Trophoblast cell (in vitro differentiated cells and primary cell): ENCODE data around the gene PRTFDC1.
A peak's percentile ranks its signal among the peaks of the same experiment; 100 is the strongest.

Experiments
- DNase-seq, 2 donors: peaks; one replicate each; pipeline ENCODE4 v3.0.0-alpha.2; 2016
- H2AFZ ChIP-seq: 2 replicates; pipeline ENCODE4 v1.6.1; 2013; ENCODE audit warnings: low read length, moderate library complexity, mild to moderate bottlenecking; ENCODE audit not compliant: insufficient read depth, poor library complexity
- H2AK5ac ChIP-seq: 2 replicates; pipeline ENCODE4 v1.6.1; 2013; ENCODE audit warnings: mild to moderate bottlenecking, low read length
- H2BK120ac ChIP-seq: 2 replicates; pipeline ENCODE4 v1.6.1; 2013; ENCODE audit warnings: low read length, mild to moderate bottlenecking, moderate library complexity; ENCODE audit not compliant: insufficient read depth, poor library complexity
- H2BK12ac ChIP-seq: 2 replicates; pipeline ENCODE4 v1.6.1; 2013; ENCODE audit warnings: mild to moderate bottlenecking, low read length, moderate library complexity
- H2BK5ac ChIP-seq: 2 replicates; pipeline ENCODE4 v1.6.1; 2013; ENCODE audit warnings: low read length, low read depth, moderate library complexity, mild to moderate bottlenecking; ENCODE audit not compliant: poor library complexity
- H3K14ac ChIP-seq: 2 replicates; pipeline ENCODE4 v1.6.1; 2013; ENCODE audit warnings: mild to moderate bottlenecking, low read length
- H3K18ac ChIP-seq: 2 replicates; pipeline ENCODE4 v1.6.1; 2013; ENCODE audit warnings: mild to moderate bottlenecking, low read length
- H3K23ac ChIP-seq: 2 replicates; pipeline ENCODE4 v1.6.1; 2013; ENCODE audit warnings: low read length
- H3K27ac ChIP-seq: 2 replicates; pipeline ENCODE4 v1.5.1; 2013; ENCODE audit warnings: low read depth, mild to moderate bottlenecking, inconsistent platforms, low read length, moderate library complexity
- H3K27me3 ChIP-seq: 2 replicates; pipeline ENCODE4 v1.6.1; 2013; ENCODE audit warnings: inconsistent platforms, mild to moderate bottlenecking, low read length, moderate library complexity; ENCODE audit not compliant: insufficient read depth
- H3K36me3 ChIP-seq, 2 experiments: 1 replicate in 1 of 2; 2 replicates in 1 of 2; pipeline ENCODE4 v1.6.1; 2013; ENCODE audit warnings: low read length in 2 of 2, mild to moderate bottlenecking in 2 of 2, moderate library complexity in 1 of 2; ENCODE audit not compliant: insufficient read depth in 2 of 2, control insufficient read depth in 1 of 2
- H3K4ac ChIP-seq: 2 replicates; pipeline ENCODE4 v1.6.1; 2013; ENCODE audit warnings: low read depth, mild to moderate bottlenecking, low read length, moderate library complexity
- H3K4me1 ChIP-seq, 2 experiments: 1 replicate in 1 of 2; 2 replicates in 1 of 2; pipeline ENCODE4 v1.6.1; 2013; ENCODE audit warnings: low read length in 2 of 2, mild to moderate bottlenecking in 2 of 2, moderate library complexity in 1 of 2; ENCODE audit not compliant: insufficient read depth in 2 of 2, control insufficient read depth in 1 of 2
- H3K4me2 ChIP-seq: 2 replicates; pipeline ENCODE4 v1.6.1; 2013; ENCODE audit warnings: inconsistent platforms, mild to moderate bottlenecking, low read length, moderate library complexity
- H3K4me3 ChIP-seq: 2 replicates; pipeline ENCODE4 v1.5.1; 2013; ENCODE audit warnings: mild to moderate bottlenecking, low read depth, low read length, inconsistent platforms
- H3K79me1 ChIP-seq: one replicate; pipeline ENCODE4 v1.6.1; 2013; ENCODE audit warnings: low read length
- H3K79me2 ChIP-seq: 2 replicates; pipeline ENCODE4 v1.6.1; 2013; ENCODE audit warnings: low read length, mild to moderate bottlenecking; ENCODE audit not compliant: control insufficient read depth, insufficient read depth, poor library complexity
- H3K9ac ChIP-seq: 2 replicates; pipeline ENCODE4 v1.6.1; 2013; ENCODE audit warnings: mild to moderate bottlenecking, low read length
- H3K9me3 ChIP-seq: 2 replicates; pipeline ENCODE4 v1.6.1; 2013; ENCODE audit warnings: low read depth, mild to moderate bottlenecking, control low read depth, inconsistent platforms, low read length; ENCODE audit not compliant: insufficient read depth
- H4K12ac ChIP-seq: 2 replicates; pipeline ENCODE4 v1.6.1; 2013; ENCODE audit warnings: low read depth, mild to moderate bottlenecking, low read length, moderate library complexity
- H4K8ac ChIP-seq: 2 replicates; pipeline ENCODE4 v1.6.1; 2013; ENCODE audit warnings: low read depth, mild to moderate bottlenecking, low read length, moderate library complexity
- H4K91ac ChIP-seq: one replicate; pipeline ENCODE4 v1.6.1; 2013; ENCODE audit warnings: low read depth, mild to moderate bottlenecking, low read length, moderate library complexity
- WGBS: extraction: QIAGEN DNeasy Blood & Tissue Kit; methylation state at CpG from one replicate; pipeline ENCODE4 v1.1.7; 2013; ENCODE audit warnings: missing lambda C conversion rate; ENCODE audit not compliant: insufficient read length, insufficient coverage; ENCODE audit errors: extremely low coverage; 5-methylcytosine and 5-hydroxymethylcytosine counted together

Gene PRTFDC1

GRCh38 chr10:24981161-24981710 lies 28.8 kb upstream of the PRTFDC1 start:
- Histone ChIP-seq H3K4me2 (no peak overlapping the region), H3K79me2 (no peaks in the 10 kb centered on the region), H3K79me1 (no peaks in the 10 kb centered on the region), H2BK5ac (no peak overlapping the region), H3K27ac (no peak overlapping the region), H3K4me1 (no peaks in the 10 kb centered on the region), H3K9me3 (no peaks in the 10 kb centered on the region), H3K14ac (no peak overlapping the region), H4K8ac (no peak overlapping the region), H2AK5ac (no peak overlapping the region), H3K4ac (no peak overlapping the region), H3K23ac (no peak overlapping the region), H2BK12ac (no peak overlapping the region), H4K91ac (no peak overlapping the region), H3K18ac (no peak overlapping the region), H2AFZ (no peak overlapping the region), H3K9ac (no peak overlapping the region), H2BK120ac (no peak overlapping the region), H3K36me3 (no peaks in the 10 kb centered on the region), H3K4me3 (no peak overlapping the region), H3K27me3 (no peaks in the 10 kb centered on the region), H4K12ac (no peak overlapping the region)
- peak; percentile 4 to 48 for DNase-seq
- WGBS = no CpG with 5 or more reads among the region's 5 CpGs

DNA sequence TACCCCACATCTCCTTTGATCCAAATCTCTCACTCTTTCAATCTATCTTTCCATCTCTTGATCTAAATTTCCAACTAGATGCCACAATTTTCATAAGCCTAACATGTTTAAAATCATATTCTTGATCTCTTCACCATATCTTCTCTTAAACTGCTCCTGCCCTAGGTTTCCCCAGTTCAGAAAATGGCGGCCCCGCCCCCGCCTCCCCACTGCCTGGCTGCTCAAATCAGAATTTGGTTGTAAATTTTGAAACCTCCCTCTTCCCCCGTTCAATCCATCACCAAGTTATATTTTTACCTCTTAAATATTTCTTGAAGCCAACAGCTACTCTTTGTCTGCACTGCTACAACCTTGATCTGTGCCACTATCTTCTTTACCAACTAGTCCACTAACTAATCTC lies 27.3 kb upstream of the PRTFDC1 start:
- Histone ChIP-seq H3K18ac (no peak overlapping the region), H3K27me3 (no peaks in the 10 kb centered on the region), H4K8ac (no peak overlapping the region), H2BK120ac (no peak overlapping the region), H3K4me3 (no peak overlapping the region), H3K4me2 (no peak overlapping the region), H3K4me1 (no peaks in the 10 kb centered on the region), H3K79me2 (no peaks in the 10 kb centered on the region), H3K36me3 (no peaks in the 10 kb centered on the region), H2BK5ac (no peak overlapping the region), H2BK12ac (no peak overlapping the region), H4K12ac (no peak overlapping the region), H2AFZ (no peak overlapping the region), H2AK5ac (no peak overlapping the region), H3K4ac (no peak overlapping the region), H4K91ac (no peak overlapping the region), H3K79me1 (no peaks in the 10 kb centered on the region), H3K9me3 (no peaks in the 10 kb centered on the region), H3K9ac (no peak overlapping the region), H3K14ac (no peak overlapping the region), H3K23ac (no peak overlapping the region), H3K27ac (no peak overlapping the region)
- DNase-seq = no peak
- no CpG with 5 or more reads among the region's 4 CpGs for WGBS

DNA sequence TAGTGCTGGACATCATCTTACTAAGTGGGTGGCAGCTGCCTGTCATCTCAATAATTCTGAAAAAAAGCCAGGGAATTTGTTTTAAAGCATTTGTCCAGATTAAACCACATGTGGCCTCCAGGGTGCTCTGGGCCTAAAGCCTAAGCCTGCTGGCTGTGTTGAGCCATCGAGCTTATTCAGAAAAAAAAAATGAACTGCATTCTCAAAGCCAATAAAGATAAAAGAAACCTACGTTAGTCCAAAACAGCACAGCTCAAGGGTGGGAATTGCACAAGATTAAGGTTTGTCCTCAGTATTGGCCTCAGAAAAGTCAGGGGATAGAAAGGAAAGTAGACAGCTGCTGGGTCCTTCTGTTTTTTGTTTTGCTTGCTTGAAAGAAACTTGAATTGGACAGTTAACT lies 22.6 kb upstream of the PRTFDC1 start:
- H3K4me3 ChIP-seq = no peak overlapping the region
- peak; percentile 85 to 93 for DNase-seq
- no peak overlapping the region for H3K14ac ChIP-seq
- no peaks in the 10 kb centered on the region for H3K4me1 ChIP-seq
- H2BK120ac ChIP-seq = no peak overlapping the region
- H3K18ac ChIP-seq = no peak overlapping the region
- no peaks in the 10 kb centered on the region for H3K9me3 ChIP-seq
- no CpG with 5 or more reads among the region's 2 CpGs for WGBS
- H3K79me1 ChIP-seq = no peaks in the 10 kb centered on the region
- no peak overlapping the region for H4K12ac ChIP-seq
- H3K4me2 ChIP-seq = no peak overlapping the region
- H4K8ac ChIP-seq = no peak overlapping the region
- H3K23ac ChIP-seq = no peak overlapping the region
- no peak overlapping the region for H2BK12ac ChIP-seq
- H3K79me2 ChIP-seq = no peaks in the 10 kb centered on the region
- H2AK5ac ChIP-seq = no peak overlapping the region
- no peak overlapping the region for H2BK5ac ChIP-seq
- H3K27ac ChIP-seq = no peak overlapping the region
- no peaks in the 10 kb centered on the region for H3K36me3 ChIP-seq
- H2AFZ ChIP-seq = no peak overlapping the region
- no peak overlapping the region for H3K4ac ChIP-seq
- H3K27me3 ChIP-seq = no peaks in the 10 kb centered on the region
- no peak overlapping the region for H3K9ac ChIP-seq
- no peak overlapping the region for H4K91ac ChIP-seq

- H4K12ac ChIP-seq = no peak overlapping the region
- H3K4ac ChIP-seq = no peak overlapping the region
- H4K91ac ChIP-seq = no peak overlapping the region
- H2AK5ac ChIP-seq = no peak overlapping the region
- H3K9ac ChIP-seq = no peak overlapping the region
- DNase-seq = peak in 1 of 2 donors; percentile 16
- no peak overlapping the region for H3K27ac ChIP-seq
- no peak overlapping the region for H3K4me3 ChIP-seq
- no peak overlapping the region for H2AFZ ChIP-seq
- H2BK120ac ChIP-seq = no peak overlapping the region
- H3K36me3 ChIP-seq = no peaks in the 10 kb centered on the region
- H3K9me3 ChIP-seq = no peaks in the 10 kb centered on the region
- H4K8ac ChIP-seq = no peak overlapping the region
- no peak overlapping the region for H3K23ac ChIP-seq
- H3K4me1 ChIP-seq = no peaks in the 10 kb centered on the region
- no peaks in the 10 kb centered on the region for H3K79me2 ChIP-seq
- no CpG with 5 or more reads among the region's 5 CpGs for WGBS
- H3K18ac ChIP-seq = no peak overlapping the region
- no peak overlapping the region for H3K4me2 ChIP-seq
- no peaks in the 10 kb centered on the region for H3K27me3 ChIP-seq
- no peak overlapping the region for H3K14ac ChIP-seq
- no peak overlapping the region for H2BK5ac ChIP-seq
- no peak overlapping the region for H2BK12ac ChIP-seq
- no peaks in the 10 kb centered on the region for H3K79me1 ChIP-seq
Observed at GRCh38 chr10:24973163-24973562, 20.8 kb upstream of the PRTFDC1 start.
